A673 (cell line): ENCODE measurements around the gene MYCN. TPM values are rescaled to one million over a fixed set of nuclear protein-coding genes. Genes with fewer than 3 reads are reported as not detected.

ENCODE experiments used
- BruUV-seq: library from RNA; stranded (reverse); fragments of 400-500 nt; replicated peaks from 2 replicates; lab custom pipeline; 2021; lab: Mats Ljungman, UMichigan
- CTCF ChIA-PET: fragments of 300-600 bp; sonication (Branson Sonifier 250); formaldehyde crosslinking; loops from one replicate; lab custom pipeline; 2022; ENCODE audit warnings: antibody characterized with exemption; lab: Charles Lee
- POLR2A ChIA-PET: fragments of 300-600 bp; sonication (Branson Sonifier 250); formaldehyde crosslinking; loops from one replicate; lab custom pipeline; 2022; ENCODE audit warnings: antibody characterized with exemption; ENCODE audit not compliant: low non-redundant PET; lab: Charles Lee
- DNase-seq: peaks from one replicate; pipeline ENCODE4 v3.0.0-alpha.2; 2015; ENCODE audit warnings: low spot score
- H3K27ac ChIP-seq: fragments of 200-600 bp; sonication (generic); 2 replicates; pipeline ENCODE4 v1.5.1; 2016; ENCODE audit warnings: mixed run types, low read depth, mild to moderate bottlenecking, mixed read lengths, antibody characterized with exemption, low read length; ENCODE audit not compliant: poor library complexity, severe bottlenecking
- H3K27me3 ChIP-seq: fragments of 200-600 bp; sonication (generic); replicated peaks from 2 replicates; pipeline ENCODE4 v1.6.1; 2017; ENCODE audit warnings: mixed run types, low read depth, mild to moderate bottlenecking, mixed read lengths, antibody characterized with exemption, low read length; ENCODE audit not compliant: insufficient read depth, poor library complexity
- H3K36me3 ChIP-seq: fragments of 200-600 bp; sonication (generic); 2 replicates; pipeline ENCODE4 v1.6.1; 2016; ENCODE audit warnings: mixed run types, mild to moderate bottlenecking, mixed read lengths, antibody characterized with exemption, low read length; ENCODE audit not compliant: insufficient read depth, poor library complexity, severe bottlenecking
- H3K4me1 ChIP-seq: fragments of 200-600 bp; sonication (generic); 2 replicates; pipeline ENCODE4 v1.6.1; 2017; ENCODE audit warnings: mixed run types, mild to moderate bottlenecking, mixed read lengths, antibody characterized with exemption, low read length; ENCODE audit not compliant: insufficient read depth, poor library complexity, severe bottlenecking
- H3K4me3 ChIP-seq: fragments of 200-600 bp; sonication (generic); 2 replicates; pipeline ENCODE4 v1.5.1; 2016; ENCODE audit warnings: low read depth, mixed run types, mild to moderate bottlenecking, mixed read lengths, low read length; ENCODE audit not compliant: poor library complexity, severe bottlenecking
- H3K9me3 ChIP-seq: fragments of 200-600 bp; sonication (generic); 2 replicates; pipeline ENCODE4 v1.6.1; 2016; ENCODE audit warnings: mixed run types, low read depth, mild to moderate bottlenecking, mixed read lengths, antibody characterized with exemption, low read length; ENCODE audit not compliant: poor library complexity, severe bottlenecking
- EZH2 ChIP-seq: fragments of 200-600 bp; sonication (generic); IDR thresholded peaks from 2 replicates; pipeline ENCODE4 v1.6.1; 2017; ENCODE audit warnings: borderline replicate concordance, low read depth, mild to moderate bottlenecking, mixed read lengths, antibody characterized with exemption, low read length; ENCODE audit not compliant: poor library complexity, severe bottlenecking
- intact Hi-C: fragments of 100-400 bp; cut with micrococcal nuclease; formaldehyde crosslinking; loops from one replicate; pipeline ENCODE4 v1.10.0; 2022; ENCODE audit not compliant: unreplicated experiment
- total RNA-seq: library from RNA; stranded (reverse); gene quantifications from 2 replicates; pipeline ENCODE4 v1.2.3, GENCODE V29; 2021
- TF ChIP-seq, protein P1 (sequence below): fragments of 300-800, 200-600 bp; sonication (generic); conservative IDR thresholded peaks from 2 replicates; pipeline ENCODE4 v1.5.1; 2017; ENCODE audit warnings: low read depth, mild to moderate bottlenecking, antibody characterized with exemption, low read length, moderate library complexity, mixed read lengths

The MYCN gene
- total RNA-seq, 1 experiment from 2014 or later, result 2.8 TPM

DNA sequence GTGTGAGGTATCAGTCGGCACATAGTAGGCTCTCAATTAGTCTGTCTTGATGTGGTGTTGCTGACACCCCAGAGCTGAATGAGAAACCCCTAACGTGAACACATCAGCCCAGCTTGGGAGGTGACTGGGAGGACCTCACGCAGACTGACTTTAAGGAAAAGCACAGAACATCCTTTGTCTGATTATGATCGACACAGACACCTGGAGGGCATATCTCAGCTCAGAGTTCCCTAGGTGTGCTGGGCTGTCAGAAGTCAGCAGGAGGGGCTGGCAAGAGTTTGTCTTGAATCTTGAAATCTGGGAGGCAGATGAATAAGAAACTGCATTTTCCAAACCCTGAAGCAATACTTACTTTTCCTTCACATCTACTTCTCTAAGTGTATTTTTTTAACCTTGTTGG, 16.8 kb upstream of the MYCN start:
- H3K4me3 ChIP-seq, result no peak overlapping the region
- ChIA-PET CTCF (no interaction called here), POLR2A (no interaction called here)
- no peaks in the 10 kb centered on the region for H3K36me3 ChIP-seq
- DNase-seq, result no peak
- H3K27ac ChIP-seq, result no peak overlapping the region
- H3K9me3 ChIP-seq, result no peaks in the 10 kb centered on the region
- no TSS peak for BruUV-seq
- intact Hi-C loops, result no loop called here
- H3K4me1 ChIP-seq, result peaks cover 8% of the 10 kb centered on the region
- TF ChIP-seq, protein P1, sequence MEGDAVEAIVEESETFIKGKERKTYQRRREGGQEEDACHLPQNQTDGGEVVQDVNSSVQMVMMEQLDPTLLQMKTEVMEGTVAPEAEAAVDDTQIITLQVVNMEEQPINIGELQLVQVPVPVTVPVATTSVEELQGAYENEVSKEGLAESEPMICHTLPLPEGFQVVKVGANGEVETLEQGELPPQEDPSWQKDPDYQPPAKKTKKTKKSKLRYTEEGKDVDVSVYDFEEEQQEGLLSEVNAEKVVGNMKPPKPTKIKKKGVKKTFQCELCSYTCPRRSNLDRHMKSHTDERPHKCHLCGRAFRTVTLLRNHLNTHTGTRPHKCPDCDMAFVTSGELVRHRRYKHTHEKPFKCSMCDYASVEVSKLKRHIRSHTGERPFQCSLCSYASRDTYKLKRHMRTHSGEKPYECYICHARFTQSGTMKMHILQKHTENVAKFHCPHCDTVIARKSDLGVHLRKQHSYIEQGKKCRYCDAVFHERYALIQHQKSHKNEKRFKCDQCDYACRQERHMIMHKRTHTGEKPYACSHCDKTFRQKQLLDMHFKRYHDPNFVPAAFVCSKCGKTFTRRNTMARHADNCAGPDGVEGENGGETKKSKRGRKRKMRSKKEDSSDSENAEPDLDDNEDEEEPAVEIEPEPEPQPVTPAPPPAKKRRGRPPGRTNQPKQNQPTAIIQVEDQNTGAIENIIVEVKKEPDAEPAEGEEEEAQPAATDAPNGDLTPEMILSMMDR, result no peak
- no peak for TF ChIP-seq EZH2
- no peaks in the 10 kb centered on the region for H3K27me3 ChIP-seq

DNA sequence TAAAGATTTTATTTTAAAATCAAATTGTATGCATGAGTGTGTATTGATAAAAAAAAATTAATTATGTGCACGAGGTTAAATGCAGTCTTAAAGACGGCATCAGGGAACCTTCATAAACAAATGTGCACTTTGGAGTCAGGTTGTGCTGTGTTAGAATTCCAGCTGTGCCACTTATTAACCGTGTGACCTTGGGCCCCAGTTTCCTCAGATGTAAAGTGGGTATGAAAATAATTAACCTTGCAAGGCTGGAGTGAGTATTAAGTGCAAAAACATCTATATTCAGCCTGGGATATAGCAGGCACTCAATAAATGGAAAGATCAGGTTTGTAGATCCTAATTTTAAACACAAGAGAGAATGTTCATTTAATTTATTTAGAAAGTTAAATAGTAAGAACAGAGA, 14.5 kb upstream of the MYCN start:
- Histone ChIP-seq H3K9me3 (no peaks in the 10 kb centered on the region), H3K36me3 (no peaks in the 10 kb centered on the region), H3K4me3 (no peak overlapping the region), H3K4me1 (no peaks in the 10 kb centered on the region), H3K27ac (no peak overlapping the region), H3K27me3 (no peaks in the 10 kb centered on the region)
- no TSS peak for BruUV-seq
- TF ChIP-seq, protein P1, result no peak
- no peak for TF ChIP-seq EZH2
- CTCF ChIA-PET, result no interaction called here
- DNase-seq, result no peak
- POLR2A ChIA-PET, result no interaction called here
- intact Hi-C loops, result no loop called here

DNA sequence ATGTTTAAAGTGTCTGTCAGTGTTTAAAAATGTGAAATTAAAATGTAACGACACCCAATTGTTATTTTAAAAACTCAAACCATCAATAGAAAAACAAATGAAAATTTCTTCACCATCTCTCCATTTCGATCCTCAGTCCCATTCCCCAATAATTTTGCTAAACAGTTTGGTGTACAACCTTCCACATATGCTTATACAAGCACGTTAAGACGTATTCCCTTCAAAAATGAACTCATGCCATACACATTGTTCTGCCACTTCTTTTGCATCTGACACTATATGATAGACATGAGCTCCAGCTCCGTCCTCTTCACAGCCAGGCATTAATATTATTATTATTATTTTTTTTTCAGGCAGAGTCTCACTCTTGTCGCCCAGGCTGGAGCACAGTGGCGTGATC, 14.1 kb upstream of the MYCN start:
- intact Hi-C loops, result no loop called here
- Histone ChIP-seq H3K27ac (no peak overlapping the region), H3K9me3 (no peaks in the 10 kb centered on the region), H3K4me3 (no peak overlapping the region), H3K4me1 (no peaks in the 10 kb centered on the region), H3K27me3 (no peaks in the 10 kb centered on the region), H3K36me3 (no peaks in the 10 kb centered on the region)
- no peak for DNase-seq
- no peak for TF ChIP-seq EZH2
- TF ChIP-seq, protein P1, result no peak
- ChIA-PET CTCF (no interaction called here), POLR2A (no interaction called here)
- BruUV-seq, result no TSS peak
